ENCODE results near the gene APBB2.
"Not testable (repeated sequence)": the region's sequence is repeated elsewhere in the genome, so short reads cannot be mapped to it uniquely, and the experiment has no call there.

Gene APBB2

GRCh38 chr4:41057467-41057866 is 156.9 kb downstream of the APBB2 start:
- DNase-seq: no peak

- no peak for DNase-seq
Observed at GRCh38 chr4:41052287-41052686, 162.1 kb downstream of the APBB2 start.

- DNase-seq: no peak
Observed at GRCh38 chr4:41050880-41051775, 163.2 kb downstream of the APBB2 start.

GRCh38 chr4:41050116-41050515 is 164.2 kb downstream of the APBB2 start:
- DNase-seq: no peak

- not testable (repeated sequence) for DNase-seq
Observed at GRCh38 chr4:41049176-41049575, 165.2 kb downstream of the APBB2 start.

GRCh38 chr4:41044791-41045190 is 169.6 kb downstream of the APBB2 start:
- DNase-seq: no peak

GRCh38 chr4:41044165-41044564 is 170.2 kb downstream of the APBB2 start:
- DNase-seq: no peak

GRCh38 chr4:41043465-41043864 is 170.9 kb downstream of the APBB2 start:
- no peak for DNase-seq

- DNase-seq: no peak
Observed at GRCh38 chr4:41041551-41041950, 172.8 kb downstream of the APBB2 start.

GRCh38 chr4:41039317-41039716 is 175.0 kb downstream of the APBB2 start:
- no peak for DNase-seq

- DNase-seq: no peak
Observed at GRCh38 chr4:41038304-41038703, 176.0 kb downstream of the APBB2 start.

GRCh38 chr4:41029098-41029497 is 185.2 kb downstream of the APBB2 start:
- DNase-seq: no peak

GRCh38 chr4:41028392-41029076 is 185.8 kb downstream of the APBB2 start:
- no peak for DNase-seq

GRCh38 chr4:41026971-41027370 is 187.4 kb downstream of the APBB2 start:
- DNase-seq: no peak

- no peak for DNase-seq
Observed at GRCh38 chr4:41025824-41026223, 188.5 kb downstream of the APBB2 start.

- DNase-seq: no peak
Observed at GRCh38 chr4:41024556-41025491, 189.5 kb downstream of the APBB2 start.

- DNase-seq: no peak
Observed at GRCh38 chr4:41022116-41022515, 192.2 kb downstream of the APBB2 start.

GRCh38 chr4:41015016-41015675 is 199.2 kb downstream of the APBB2 start:
- no peak for DNase-seq

- no peak for DNase-seq
Observed at GRCh38 chr4:41014158-41014557, 200.2 kb downstream of the APBB2 start.

GRCh38 chr4:41013746-41014145 is 200.6 kb downstream of the APBB2 start:
- no peak for DNase-seq

GRCh38 chr4:41012911-41013310 is 201.4 kb downstream of the APBB2 start:
- DNase-seq: no peak

GRCh38 chr4:41012293-41012692 is 202.0 kb downstream of the APBB2 start:
- DNase-seq: no peak

- DNase-seq: no peak
Observed at GRCh38 chr4:41009411-41009810, 204.9 kb downstream of the APBB2 start.
